DMS 273 (cell line): ENCODE results near the gene TECRL.

Experiments
- DNase-seq: peaks from one replicate; lab custom pipeline; 2025; ENCODE audit not compliant: unreplicated experiment; lab: John Stamatoyannopoulos, UW

The TECRL gene

DNA sequence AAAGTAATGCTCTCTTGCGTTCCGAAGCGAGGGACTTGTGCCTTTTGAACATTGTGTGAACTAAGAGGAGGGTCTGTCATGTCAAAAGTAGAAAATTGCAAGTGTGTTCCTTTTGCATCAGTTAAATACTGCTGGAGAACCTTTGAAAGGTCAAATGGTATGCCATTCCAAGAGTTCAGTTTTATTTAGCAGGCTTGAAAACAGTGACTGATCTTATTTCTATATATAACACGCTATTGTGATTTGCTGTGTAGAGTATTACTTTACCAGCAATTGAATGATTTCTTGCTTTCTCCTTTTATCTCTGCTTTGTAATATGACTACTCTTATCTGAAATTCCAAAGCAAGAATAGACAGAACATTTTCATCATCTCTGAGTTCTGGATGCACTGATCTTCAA lies at the start of gene TECRL:
Gene TECRL (minus strand): TSS at position 151 of the 400 bp plus-strand sequence. CDS start 99 bp downstream, at position 52.
- DNase-seq: no peak

- DNase-seq: no peak
Observed at GRCh38 chr4:64432674-64433073, 23.4 kb upstream of the TECRL start.

DNA sequence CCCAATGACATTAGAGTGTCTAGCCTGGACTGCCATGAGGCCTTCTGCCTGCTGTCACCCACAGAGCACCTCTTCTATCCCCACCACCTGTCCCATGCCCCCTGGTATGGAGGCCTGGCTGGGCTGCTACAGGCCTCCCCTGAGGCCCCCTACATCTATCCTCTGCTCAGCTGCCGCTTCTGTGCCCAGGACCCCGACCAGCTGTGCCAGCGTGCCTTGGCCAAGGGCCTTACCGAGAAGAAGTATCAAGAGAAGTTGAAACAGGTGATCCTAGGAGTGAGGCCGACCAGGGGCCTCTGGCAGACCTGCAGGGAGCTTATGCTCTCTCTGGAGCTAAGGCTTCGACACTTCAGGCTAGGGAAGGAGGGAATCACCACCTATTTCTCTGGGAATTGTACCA lies 21.7 kb upstream of the TECRL start:
- DNase-seq: no peak

DNA sequence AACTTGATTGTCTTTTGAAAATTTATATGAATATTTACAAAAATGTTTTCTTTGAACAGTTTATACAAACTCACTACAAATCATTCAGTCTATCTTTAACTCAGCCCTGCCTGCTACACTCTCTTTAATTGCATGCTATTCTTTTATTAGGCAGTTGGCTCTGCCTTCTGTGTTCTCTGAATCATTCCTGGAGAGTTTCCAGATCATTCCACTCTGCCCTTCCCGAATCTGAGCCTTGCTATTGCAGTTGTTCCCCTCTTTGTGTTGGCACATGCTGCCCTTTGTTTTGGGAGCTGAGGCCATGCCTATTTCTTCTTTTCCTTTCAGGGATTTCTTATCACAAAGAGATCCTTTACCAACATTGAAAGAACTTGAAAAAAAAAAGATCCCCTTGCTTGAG lies 8.7 kb upstream of the TECRL start:
- DNase-seq: peak; percentile 66

- DNase-seq: no peak
Observed at GRCh38 chr4:64407000-64407399, 2.2 kb downstream of the TECRL start.

- no peak for DNase-seq
Observed at GRCh38 chr4:64405761-64406160, 3.5 kb downstream of the TECRL start.

DNA sequence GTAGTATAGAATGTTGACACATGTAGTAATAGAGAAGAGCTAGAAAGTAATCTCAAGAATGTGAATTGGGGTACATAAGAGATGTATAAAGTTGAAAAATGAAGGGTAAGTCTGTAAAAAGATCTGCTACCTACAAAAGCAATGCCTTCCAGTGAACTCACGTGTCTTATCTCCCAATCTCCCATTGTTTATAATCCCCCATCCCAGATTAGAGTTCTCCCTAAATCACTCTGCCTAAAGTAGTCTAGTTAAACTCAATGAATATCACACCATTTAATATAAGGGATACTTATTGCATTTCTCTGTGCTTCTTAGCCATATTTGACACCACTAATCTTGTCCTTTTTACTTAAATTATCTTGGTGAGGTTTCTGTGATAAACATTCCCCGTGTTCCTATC lies 6.6 kb downstream of the TECRL start:
- DNase-seq: no peak

- DNase-seq: no peak
Observed at GRCh38 chr4:64399313-64400109, 9.7 kb downstream of the TECRL start.

DNA sequence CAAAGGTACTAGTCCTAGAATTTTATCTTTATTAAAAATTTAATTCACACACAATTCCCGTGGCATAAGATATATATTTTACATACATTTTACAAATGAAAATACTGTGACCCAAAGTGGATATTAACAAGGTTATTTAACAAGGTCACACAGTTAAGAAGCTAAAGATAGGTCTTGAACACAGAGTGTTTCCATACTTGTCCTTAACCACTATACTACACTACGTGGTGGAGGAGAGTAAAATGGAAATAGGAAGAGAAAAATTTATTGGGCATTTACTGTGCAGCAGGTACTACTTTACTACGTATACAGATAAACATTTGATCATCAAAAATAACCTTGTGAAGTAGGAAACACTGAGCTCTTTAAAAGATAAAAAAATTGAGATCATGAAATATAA lies 14.8 kb downstream of the TECRL start:
- no peak for DNase-seq

DNA sequence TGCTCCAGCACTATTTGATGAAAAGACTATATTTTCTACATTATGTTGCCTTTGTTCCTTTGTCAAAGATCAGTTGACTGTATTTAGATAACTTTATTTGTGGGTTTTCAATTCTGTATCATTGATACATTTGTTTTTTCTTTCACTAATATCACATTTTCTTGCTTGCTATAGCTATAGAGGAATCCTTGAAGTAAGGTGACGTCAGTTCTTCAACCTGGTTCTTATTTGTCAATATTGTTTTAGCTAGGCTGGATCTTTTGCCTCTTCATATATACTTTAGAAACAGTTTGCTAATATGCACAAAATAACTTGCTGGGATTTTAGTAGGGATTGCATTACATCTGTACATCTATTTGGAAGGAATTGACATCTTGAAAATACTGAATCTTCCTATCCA lies 21.0 kb downstream of the TECRL start:
- DNase-seq: no peak

DNA sequence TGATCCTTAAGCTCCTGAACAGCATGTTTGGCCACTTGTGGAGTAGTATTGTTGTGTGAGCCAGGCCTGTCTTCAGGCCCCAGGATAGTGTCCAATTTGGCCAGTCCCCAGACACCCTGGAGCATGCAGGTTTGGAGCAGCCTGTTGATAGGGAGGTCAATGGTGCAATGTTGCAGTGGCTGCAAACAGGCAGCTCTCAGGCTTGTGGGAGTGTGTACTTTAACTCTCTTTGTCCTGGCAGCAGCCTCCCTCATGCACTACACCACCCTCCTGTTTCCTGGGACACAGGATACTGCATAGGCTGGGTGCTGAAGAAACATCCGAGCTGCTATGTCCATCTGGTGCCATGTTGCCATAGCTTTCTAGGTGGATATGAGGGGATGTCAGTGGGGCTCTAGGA lies 24.0 kb downstream of the TECRL start:
- DNase-seq: no peak

DNA sequence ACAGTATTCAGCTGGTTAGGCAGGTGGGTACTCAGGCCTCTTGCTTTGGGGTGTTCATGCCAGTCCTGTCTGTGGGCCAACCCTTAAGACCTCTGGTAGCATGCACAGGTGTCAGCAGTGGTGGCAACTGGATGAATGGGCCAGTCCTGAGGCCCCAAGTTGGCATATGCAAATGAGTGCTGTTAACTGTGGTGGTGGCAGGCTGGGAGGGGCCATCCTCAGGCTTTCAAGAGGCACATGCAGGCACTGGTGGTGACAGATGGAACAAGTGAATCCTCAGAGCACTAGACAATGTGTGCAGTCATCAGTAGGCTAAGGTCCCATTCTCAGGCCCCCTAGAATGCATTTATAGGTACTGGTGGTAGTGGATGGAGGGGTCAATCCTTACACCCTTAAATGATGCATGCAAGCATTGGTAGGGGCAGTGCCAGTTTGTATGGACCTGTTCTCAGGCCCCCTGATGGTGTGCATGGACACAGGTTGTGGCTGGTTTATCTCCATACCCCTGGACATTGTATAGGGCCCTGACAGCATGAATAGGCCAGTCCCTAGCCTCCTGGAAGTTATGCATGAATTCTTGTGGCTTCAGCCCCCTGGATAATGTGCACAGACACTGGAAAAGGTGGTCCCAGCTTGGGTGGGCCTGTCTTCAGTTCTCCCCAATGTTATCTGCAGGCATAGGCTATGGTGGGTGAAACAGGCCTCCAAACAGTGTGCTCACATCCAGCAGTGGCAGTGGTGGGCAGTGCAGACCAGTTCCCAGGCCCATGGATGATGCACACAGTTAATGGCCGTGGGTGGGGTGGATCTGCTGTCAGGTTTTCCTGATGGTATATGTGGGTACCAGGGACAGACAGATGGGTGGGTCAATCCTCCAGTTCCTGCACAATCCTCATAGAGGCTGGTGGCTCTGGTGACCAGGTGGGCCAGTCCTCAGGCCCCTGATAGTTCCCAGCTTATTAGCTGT lies 24.7 kb downstream of the TECRL start:
- no peak for DNase-seq

GRCh38 chr4:64368741-64369140 lies 40.5 kb downstream of the TECRL start:
- no peak for DNase-seq

GRCh38 chr4:64361399-64361740 lies 47.9 kb downstream of the TECRL start:
- DNase-seq: no peak

DNA sequence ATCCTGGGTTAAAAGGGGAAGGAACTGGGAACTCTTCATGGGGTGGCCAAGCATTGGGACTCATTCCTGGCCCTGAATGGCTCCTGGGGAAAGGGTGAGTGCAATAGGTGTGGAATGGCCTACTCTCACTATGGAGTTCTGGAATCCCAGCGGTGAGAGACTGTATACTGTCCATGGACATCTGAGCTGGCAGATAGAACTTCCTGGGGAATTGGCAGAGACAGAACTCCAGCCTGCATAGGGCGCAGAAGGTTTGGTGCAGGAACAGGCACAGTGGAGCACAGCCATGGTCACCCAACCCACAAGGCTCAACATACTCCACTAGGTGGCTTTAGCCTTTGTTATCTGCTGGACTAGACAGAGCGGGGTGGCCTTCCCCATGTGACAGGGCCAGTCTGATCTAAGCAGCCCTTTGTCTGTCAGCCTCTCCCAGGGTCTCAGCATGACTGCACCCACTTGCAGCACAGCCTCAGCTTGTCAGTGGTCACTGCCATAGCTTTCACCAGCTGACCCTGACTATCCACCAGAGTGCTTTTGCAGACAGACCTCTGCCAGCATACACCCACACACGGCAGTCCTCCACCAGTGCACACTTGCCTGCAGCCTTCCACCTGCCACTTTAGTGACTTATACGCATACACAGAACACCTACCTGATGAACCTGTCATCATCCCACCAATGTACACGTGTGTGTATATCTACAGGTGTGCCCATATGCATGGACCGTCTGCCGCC lies 48.4 kb downstream of the TECRL start:
- DNase-seq: no peak

DNA sequence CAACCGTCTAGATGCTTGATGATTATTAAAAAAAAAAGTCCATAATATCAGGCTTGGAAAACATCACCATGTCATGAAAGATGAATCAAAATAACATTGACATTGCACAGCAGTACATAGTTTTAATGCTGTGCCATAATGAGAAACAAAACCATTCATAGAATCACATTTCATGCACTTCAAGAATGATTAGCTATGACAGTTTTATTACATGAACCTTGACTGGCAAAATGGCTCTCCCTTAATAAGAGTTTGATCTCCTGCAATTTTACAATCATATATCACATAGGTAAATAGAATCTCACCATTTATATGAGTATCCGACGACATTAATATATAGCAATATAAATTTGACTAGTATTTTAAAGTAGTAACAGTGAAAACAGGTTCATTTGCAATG lies 49.8 kb downstream of the TECRL start:
- no peak for DNase-seq

- DNase-seq: no peak
Observed at GRCh38 chr4:64353904-64354303, 55.3 kb downstream of the TECRL start.

DNA sequence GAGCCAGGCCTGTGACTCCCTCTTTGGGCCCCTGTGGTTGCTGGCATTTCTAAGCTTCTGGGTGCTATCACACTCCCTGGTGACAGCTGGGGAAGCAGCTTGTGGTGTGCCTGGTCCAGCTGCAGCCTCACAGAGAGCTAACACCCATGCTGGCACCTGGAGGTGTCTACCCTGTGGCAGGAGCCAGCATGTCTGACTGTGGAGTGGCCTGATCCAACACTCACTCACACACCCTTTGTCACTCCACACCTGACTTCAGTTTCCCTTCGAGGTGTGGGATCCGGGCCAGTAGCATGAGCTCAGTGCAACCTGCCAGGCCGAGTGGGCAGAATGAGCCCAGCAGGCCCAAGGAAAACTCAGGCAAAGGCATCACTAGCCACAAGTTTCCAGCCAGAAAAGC lies 67.5 kb downstream of the TECRL start:
- peak; percentile 93 for DNase-seq

DNA sequence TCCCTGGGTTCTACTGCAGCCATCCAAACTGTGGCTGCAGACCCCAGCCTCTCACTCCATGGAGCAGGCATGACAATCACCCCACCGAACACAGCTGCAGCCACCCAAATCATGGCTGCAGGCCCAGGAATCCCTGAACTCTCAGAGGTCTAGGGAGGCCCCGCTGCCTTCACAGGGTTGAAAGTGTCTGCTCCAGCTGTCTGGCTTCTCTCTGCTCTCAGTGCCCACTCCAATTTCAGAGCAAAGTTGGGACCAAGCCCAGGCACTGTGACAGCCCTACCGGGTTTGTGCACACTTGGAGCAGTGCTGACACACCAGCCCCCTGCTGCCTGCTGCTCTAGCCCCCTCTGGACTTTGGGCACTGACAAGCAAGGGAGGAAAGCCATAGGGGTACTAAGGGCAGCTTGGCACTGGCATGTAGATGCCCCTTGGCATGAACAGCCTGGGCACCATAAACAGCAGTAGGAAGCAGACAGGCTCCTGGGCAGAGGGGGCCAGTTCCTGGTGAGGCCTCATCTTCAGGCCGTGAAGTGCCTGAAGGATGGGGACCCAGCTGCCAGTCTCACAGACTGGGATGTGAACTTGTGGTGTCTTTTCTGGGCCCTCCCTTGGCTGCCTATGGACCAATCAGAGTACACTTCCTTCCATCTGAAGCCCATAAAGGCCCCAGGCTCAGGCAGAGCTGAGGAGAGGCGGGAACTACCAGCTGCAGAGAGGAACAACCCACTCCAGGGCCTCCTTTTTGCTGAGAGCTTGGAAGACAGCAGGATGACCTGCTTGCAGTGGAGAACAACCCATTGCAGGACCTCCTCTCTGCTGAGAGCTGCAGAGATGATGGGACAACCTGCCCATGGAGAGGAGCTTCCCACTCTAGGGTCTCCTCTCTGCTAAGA lies 68.8 kb downstream of the TECRL start:
- DNase-seq: peak; percentile 43

DNA sequence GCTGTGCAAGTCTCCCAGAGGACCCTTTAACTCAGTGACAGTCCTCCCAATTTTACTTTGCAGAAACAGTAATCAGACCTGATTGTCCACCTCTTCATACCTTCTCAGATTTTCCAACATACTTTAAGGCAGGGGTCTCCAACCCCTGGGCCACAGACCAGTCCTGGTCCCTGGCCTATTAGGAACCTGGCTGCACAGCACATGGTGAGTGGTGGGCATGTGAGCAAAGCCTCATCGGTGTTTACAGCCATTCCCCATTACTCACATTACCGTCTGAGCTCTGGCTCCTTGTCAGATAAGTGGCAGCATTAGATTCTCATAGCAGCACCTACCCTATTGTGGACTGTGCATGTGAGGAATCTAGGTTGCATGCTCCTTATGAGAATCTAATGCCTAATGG lies 74.3 kb downstream of the TECRL start:
- no peak for DNase-seq
